Activated T-cell treated with anti-CD3 and anti-CD28 coated beads, Interleukin-2, amount 50 U/mL, for 4 hours (primary cell): ENCODE measurements around the gene HDAC4. TPM values are rescaled to one million over a fixed set of nuclear protein-coding genes. Genes with fewer than 3 reads are reported as not detected.

Source experiments
- ATAC-seq, 2 donors: fragments of 200-7000 bp; cut with Tn5 transposase; one replicate each; pipeline ENCODE4 v1.10.0; 2021
- DNase-seq: peaks from one replicate; pipeline ENCODE4 v3.0.0-alpha.2; 2020
- H3K27me3 Mint-ChIP-seq: one replicate; pipeline ENCODE4 v1.8.0; 2021; ENCODE audit warnings: low read depth, mixed read lengths
- H3K36me3 Mint-ChIP-seq: one replicate; pipeline ENCODE4 v1.8.0; 2022; ENCODE audit warnings: mixed read lengths; ENCODE audit not compliant: insufficient read depth
- H3K4me1 Mint-ChIP-seq: one replicate; pipeline ENCODE4 v1.8.0; 2021; ENCODE audit warnings: low read depth, mixed read lengths
- H3K4me3 Mint-ChIP-seq: one replicate; pipeline ENCODE4 v1.8.0; 2021; ENCODE audit warnings: mild to moderate bottlenecking, moderate library complexity, mixed read lengths
- H3K9me3 Mint-ChIP-seq: one replicate; pipeline ENCODE4 v1.8.0; 2021; ENCODE audit warnings: mixed read lengths
- total RNA-seq, 3 donors: library from RNA; stranded (reverse); gene quantifications; one replicate each; pipeline ENCODE4 v1.2.1, GENCODE V29; 2021

HDAC4 gene
- total RNA-seq, 3 donors from 2014 or later = 30.4 to 34.1 (median 31.9) TPM

DNA sequence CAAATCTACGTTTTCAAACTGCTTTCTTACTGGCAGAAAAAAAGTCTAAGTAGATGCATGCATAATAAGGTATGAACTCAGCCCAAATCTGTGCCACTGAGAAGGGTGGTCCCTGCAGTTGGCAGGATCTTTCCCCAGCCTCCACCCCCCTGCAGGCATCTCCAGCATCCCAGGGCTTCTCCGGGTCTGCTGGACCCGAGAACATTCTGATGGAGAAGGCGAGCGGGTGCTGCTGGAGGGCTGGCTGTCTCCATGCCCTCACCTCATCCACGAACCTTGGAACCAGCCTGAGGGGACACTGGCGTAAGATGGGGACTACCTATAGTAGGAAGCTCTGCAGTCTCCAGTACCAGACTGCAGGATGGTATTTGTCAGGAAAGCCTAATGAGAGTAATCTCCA lies 198.9 kb downstream of the HDAC4 start:
- H3K4me3 Mint-ChIP-seq = no peak overlapping the region
- peaks cover 32% of the 10 kb centered on the region for H3K4me1 Mint-ChIP-seq
- no peak for DNase-seq
- ATAC-seq = no peak
- H3K27me3 Mint-ChIP-seq = no peaks in the 10 kb centered on the region
- no peaks in the 10 kb centered on the region for H3K9me3 Mint-ChIP-seq
- peaks cover 6% of the 10 kb centered on the region for H3K36me3 Mint-ChIP-seq

DNA sequence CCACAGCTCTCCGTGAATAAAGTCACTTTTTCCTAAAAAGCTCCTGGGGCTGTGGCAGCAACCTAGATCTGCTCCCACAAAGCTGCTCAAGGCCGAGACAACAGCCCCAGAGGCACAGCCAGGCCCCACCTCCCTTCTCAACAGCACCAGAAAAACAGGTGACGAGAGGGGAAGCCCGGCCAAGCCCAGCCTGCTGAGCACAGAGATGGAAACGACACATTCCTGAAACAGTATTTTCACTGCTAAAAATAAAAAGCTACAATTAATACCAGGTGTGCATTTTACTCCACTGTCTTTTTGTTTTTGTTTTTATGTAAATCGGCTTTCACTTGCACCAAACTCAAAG lies 199.3 kb downstream of the HDAC4 start:
- DNase-seq = no peak
- H3K9me3 Mint-ChIP-seq = no peaks in the 10 kb centered on the region
- peaks cover 6% of the 10 kb centered on the region for H3K36me3 Mint-ChIP-seq
- peaks cover 28% of the 10 kb centered on the region for H3K4me1 Mint-ChIP-seq
- H3K27me3 Mint-ChIP-seq = no peaks in the 10 kb centered on the region
- no peak overlapping the region for H3K4me3 Mint-ChIP-seq
- no peak for ATAC-seq

DNA sequence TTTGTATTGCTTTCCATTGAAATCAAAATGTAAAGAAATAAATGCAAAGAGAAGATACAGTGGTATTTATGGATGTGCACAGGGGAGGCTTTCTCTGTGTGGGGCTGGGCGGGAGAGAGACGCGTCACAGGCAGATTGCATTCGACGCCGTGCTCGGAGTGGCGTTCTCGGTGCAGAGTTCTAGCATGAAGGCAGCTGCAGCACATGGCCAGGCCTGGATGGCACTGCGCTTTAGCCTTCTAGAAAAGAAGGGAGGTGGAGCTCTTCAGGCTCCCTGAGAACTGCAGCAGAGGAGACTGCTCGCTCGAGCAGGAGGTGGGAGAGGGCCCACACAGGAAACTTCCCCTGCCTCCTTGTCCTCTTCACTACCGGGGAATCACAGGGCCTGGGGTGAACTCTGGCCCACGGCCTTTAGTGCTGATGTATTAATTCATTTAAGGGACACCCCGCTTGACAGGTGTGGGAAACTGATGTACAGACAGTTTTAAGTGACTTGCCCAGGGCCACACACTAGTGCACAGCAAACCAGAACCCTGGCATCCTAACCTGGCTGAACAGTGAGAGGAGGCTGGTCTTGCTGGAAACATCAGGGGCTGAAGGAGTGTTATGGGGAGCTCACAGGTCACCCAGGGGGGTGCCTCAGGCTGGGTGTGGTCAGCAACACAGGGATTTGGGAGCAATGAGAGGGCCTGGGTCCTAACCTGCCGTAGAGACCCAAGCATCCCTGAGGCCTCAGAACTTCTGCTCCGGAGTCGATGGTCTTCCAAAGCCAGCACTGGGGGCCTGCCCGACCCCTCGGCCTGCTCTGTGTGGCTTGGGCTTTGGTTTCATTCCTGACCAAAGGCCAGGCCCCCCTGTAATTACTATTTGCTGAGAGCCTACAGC lies 199.9 kb downstream of the HDAC4 start:
- H3K4me1 Mint-ChIP-seq = peaks cover 25% of the 10 kb centered on the region
- DNase-seq = no peak
- H3K4me3 Mint-ChIP-seq = no peak overlapping the region
- no peak for ATAC-seq
- H3K27me3 Mint-ChIP-seq = no peaks in the 10 kb centered on the region
- peaks cover 6% of the 10 kb centered on the region for H3K36me3 Mint-ChIP-seq
- H3K9me3 Mint-ChIP-seq = no peaks in the 10 kb centered on the region

DNA sequence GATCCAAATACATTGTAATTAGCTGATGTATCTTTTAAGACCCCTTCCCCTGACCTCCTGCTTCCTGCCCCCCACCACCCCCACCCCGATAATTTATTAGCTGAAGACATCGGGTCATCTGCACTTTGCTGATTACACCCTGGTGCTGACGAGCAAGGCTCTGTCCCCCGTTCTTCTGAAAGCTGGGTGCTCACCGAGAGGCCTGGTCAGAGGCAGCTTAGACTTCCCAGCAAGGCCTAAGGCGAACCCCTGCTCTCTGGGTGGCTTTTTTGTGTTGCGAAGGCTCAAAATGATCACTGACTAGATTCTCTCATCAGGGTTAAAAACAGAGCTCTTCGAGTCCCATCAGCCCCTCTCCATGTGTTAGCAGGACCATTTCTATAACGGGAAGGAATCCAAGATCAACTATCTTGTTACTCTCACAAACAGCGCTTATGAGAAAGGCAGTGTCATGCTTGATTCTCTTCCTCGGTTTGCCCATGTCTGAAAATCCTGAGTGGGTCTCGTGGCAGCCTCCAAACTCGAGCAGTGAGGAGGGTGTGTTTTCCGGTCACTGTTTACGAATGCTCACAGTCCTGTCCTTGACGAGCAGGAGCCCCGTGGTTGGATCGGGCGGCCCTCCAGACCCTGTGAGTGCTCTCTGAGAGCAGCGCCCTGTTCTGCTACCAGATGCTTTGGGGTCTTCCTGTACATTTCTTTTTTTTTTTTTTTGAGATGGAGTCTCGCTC lies 201.6 kb downstream of the HDAC4 start:
- no peak for ATAC-seq
- Mint-ChIP-seq H3K27me3 (no peaks in the 10 kb centered on the region), H3K36me3 (peaks cover 6% of the 10 kb centered on the region), H3K4me3 (no peak overlapping the region), H3K4me1 (peaks cover 16% of the 10 kb centered on the region), H3K9me3 (no peaks in the 10 kb centered on the region)
- no peak for DNase-seq

DNA sequence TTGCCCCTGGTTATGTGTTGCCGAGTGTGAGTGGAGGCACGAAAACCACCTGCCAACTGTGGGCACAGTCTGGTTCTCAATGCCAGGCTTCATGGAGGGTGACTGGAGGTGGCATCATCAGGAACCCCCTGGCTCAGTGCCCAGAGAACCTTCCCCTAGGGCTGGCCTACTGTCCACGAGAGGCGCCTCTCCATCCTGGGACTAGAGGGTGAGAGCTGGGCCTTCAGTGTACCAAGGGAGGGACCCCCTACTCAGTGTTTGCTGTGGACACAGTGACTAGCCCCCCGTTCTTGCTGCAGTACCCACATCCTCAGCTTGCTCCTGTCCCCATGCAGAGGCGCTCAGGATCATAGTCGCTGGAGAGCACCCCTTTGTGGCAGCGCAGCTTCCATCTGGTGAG lies 202.6 kb downstream of the HDAC4 start:
- no peaks in the 10 kb centered on the region for H3K27me3 Mint-ChIP-seq
- H3K9me3 Mint-ChIP-seq = no peaks in the 10 kb centered on the region
- H3K36me3 Mint-ChIP-seq = peaks cover 6% of the 10 kb centered on the region
- no peak overlapping the region for H3K4me3 Mint-ChIP-seq
- peaks cover 12% of the 10 kb centered on the region for H3K4me1 Mint-ChIP-seq
- no peak for ATAC-seq
- no peak for DNase-seq

DNA sequence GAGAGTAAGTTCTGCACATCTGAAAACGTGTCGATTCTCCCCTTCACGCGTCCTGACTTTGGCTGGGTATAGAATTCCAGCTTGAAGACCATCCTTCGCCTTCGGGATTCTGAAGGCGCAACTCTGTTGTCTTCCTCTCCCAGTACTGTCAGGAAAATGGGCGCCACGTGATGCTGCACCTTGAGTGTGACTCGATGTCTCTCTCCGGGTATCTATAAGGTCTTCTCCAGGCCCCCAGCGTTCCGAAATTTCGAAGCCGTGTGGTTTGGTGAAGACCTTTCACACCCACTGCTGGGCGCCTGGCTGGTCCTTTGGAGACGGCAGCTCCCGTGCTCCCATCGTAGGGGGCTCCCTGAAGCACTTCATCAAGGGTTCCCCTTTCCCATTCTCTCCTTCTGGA lies 203.7 kb downstream of the HDAC4 start:
- Mint-ChIP-seq H3K36me3 (peaks cover 6% of the 10 kb centered on the region), H3K27me3 (no peaks in the 10 kb centered on the region), H3K9me3 (no peaks in the 10 kb centered on the region), H3K4me3 (no peak overlapping the region), H3K4me1 (peaks cover 8% of the 10 kb centered on the region)
- no peak for ATAC-seq
- DNase-seq = no peak

DNA sequence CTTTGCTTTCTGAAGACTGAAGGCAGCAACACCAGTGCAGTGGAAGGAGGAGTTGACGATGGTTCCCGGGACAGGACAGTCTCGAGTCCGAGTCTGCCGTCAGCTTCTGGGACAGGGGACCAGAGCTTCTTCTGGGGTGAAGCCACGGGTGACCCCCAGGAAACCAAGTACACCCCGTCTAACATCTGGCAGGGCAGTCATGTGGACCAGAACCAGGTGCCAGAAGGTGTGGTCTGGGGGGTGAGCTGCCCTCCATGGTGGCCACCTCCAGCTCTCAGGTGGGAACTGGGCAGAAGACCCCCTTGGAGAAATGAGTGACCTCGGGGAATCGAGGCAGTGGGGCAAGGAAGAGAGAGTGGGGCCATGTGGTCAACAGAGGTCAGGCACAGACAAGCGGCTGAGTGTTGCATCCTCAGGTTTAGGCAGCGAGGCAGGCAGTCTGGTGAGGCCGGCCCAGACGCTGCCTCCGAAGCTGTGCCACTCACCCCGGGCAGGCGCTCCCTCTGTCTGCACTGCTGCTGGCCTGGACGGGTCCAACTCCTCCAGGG lies 204.3 kb downstream of the HDAC4 start:
- no peak for DNase-seq
- Mint-ChIP-seq H3K27me3 (no peaks in the 10 kb centered on the region), H3K36me3 (peaks cover 6% of the 10 kb centered on the region)

DNA sequence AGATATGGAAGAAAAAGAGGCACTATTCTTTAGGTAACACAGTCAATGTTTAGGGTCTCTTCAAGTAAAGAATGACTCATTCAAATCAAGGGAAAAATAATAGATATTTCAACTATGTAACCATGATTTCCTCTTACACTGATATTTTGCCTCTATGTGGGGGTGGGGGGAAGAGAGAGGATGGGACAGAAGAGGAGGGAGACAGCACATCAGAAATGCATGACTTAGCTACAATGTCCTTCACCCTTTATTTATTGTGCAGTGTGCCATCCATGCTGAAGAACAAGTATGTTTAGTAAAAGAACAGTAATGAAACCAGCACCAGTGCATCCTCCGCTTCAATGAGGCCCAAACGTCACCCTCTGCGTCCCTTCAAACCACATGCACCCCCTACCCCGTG lies 204.8 kb downstream of the HDAC4 start:
- ATAC-seq (no peak), DNase-seq (no peak)
- peaks cover 6% of the 10 kb centered on the region for H3K36me3 Mint-ChIP-seq
- H3K4me1 Mint-ChIP-seq = peaks cover 4% of the 10 kb centered on the region
- no peaks in the 10 kb centered on the region for H3K27me3 Mint-ChIP-seq
- H3K9me3 Mint-ChIP-seq = no peaks in the 10 kb centered on the region
- H3K4me3 Mint-ChIP-seq = no peak overlapping the region

More for the DNA sequence above, 204.3 kb downstream of the HDAC4 start:
- peaks cover 4% of the 10 kb centered on the region for H3K4me1 Mint-ChIP-seq
- H3K4me3 Mint-ChIP-seq = no peak overlapping the region
- H3K9me3 Mint-ChIP-seq = no peaks in the 10 kb centered on the region
- no peak for ATAC-seq

DNA sequence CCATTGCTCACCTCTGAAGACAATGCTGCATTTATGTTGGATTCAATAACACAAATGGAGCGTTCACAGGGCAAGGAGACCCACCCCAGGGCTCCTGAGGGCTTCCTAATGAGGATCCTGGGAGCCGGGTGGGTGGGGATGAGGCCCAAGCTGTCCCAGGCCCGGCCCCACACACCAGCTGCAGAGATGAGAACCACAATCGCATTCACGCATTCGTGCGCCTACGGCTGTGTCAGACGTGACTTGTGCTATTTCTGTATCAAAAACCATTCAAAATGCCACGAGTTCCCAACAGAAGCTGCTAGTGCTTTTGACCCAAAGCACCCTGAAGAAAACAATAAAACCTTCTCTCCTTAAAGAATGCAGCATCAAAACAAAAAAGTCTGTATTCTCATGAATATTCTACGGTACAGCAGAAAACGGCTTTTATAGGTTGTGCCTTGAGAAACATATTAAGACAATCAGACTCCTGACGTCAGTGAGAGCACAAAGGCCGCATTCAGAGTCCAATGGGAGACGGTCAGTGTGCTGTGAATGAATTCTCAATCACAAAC lies 205.4 kb downstream of the HDAC4 start:
- Mint-ChIP-seq H3K4me3 (no peak overlapping the region), H3K36me3 (peaks cover 10% of the 10 kb centered on the region), H3K9me3 (peaks cover 4% of the 10 kb centered on the region), H3K4me1 (peaks cover 4% of the 10 kb centered on the region), H3K27me3 (no peaks in the 10 kb centered on the region)
- no peak for ATAC-seq
- no peak for DNase-seq

DNA sequence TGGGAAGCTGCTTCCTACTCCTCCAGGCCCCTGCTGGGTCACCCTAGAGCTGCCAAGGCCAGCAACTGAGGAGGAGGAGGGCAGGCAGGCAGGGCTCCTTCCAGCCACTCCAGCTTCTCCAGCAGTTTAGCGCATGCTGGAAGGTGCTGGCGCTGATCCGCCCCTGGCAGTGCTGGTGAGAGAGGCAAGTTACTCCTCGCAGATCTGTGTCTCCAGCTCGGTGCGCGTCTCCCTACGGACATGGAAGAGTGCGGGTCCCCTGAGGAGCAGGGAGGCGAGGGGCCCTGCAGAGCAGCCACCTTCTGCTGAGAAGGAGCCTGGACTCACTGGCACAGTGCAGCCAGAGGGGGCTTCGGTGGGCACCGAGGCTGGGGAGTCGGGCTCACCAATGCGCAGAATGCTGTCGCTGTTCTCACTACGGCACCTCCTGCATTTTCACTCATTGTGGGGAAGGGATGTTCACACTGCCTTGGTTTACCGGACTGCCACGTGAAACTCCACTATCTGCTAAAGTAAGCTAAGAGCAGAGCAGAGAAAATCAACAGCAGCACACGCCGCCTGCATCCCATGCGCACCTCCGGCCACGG lies 206.0 kb downstream of the HDAC4 start:
- no peaks in the 10 kb centered on the region for H3K27me3 Mint-ChIP-seq
- peaks cover 14% of the 10 kb centered on the region for H3K36me3 Mint-ChIP-seq
- H3K4me3 Mint-ChIP-seq = no peak overlapping the region
- DNase-seq (no peak), ATAC-seq (no peak)
- H3K4me1 Mint-ChIP-seq = peaks cover 4% of the 10 kb centered on the region
- H3K9me3 Mint-ChIP-seq = peaks cover 4% of the 10 kb centered on the region

DNA sequence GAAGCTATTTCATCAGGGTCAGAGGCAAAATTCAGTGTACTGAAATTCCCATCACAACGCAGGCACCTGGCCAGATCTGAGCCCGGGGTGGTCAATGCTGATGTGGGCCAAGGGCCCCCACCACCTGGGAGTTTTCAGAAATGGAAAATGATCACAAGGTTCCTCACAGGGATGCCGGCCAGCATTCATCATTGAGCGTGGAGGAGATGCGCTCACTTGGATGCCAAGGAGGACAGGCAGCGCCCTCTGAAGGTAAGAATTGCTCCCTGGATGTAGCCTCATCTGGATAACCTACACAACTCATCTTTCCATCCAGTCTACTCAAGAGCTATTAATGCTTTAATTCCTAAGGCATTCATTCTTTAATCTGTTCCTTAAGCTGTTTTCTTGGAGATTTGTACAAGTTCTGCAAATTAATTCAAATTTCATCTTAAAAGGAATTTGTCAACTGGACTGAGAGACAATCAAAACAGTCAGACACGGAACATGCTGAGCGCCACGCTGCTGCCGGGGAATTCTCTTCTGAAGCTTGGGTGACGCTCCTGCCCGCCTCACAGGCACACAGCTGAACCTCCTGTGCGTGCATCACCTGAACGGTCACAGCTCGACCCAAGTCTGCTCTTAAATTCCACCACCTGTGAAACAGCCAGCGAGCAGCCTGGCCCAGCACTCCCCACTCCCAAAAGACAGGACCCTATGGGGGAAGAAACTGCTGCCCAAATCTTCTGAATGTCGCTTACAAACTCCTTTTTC lies 206.7 kb downstream of the HDAC4 start:
- ATAC-seq (no peak), DNase-seq (no peak)
- Mint-ChIP-seq H3K4me3 (no peak overlapping the region), H3K9me3 (peaks cover 4% of the 10 kb centered on the region), H3K36me3 (peaks cover 18% of the 10 kb centered on the region), H3K4me1 (peaks cover 4% of the 10 kb centered on the region), H3K27me3 (no peaks in the 10 kb centered on the region)

DNA sequence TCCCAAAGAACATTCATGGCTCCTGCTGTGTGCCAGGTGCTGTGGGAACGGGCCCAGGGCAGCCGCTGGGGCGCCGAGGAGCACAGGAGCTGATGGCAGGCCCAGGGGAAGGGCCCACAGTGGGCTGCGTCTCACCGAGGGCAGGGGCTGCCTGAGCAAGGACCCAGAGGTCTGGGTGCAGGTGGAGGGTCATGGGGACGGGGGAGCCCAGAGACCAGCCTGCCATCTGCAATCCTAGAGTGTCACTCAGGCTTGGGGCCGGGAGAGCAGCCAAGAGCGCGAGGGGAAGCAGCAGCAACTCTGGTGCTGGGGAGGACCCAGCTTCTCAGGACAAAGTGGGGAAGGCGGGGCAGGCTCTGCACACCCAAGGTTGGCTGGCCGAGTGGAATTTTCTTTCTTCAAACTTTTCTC lies 207.4 kb downstream of the HDAC4 start:
- Mint-ChIP-seq H3K27me3 (no peaks in the 10 kb centered on the region), H3K9me3 (peaks cover 4% of the 10 kb centered on the region), H3K4me1 (peaks cover 4% of the 10 kb centered on the region), H3K4me3 (no peak overlapping the region), H3K36me3 (peaks cover 18% of the 10 kb centered on the region)
- no peak for DNase-seq
- ATAC-seq = no peak

DNA sequence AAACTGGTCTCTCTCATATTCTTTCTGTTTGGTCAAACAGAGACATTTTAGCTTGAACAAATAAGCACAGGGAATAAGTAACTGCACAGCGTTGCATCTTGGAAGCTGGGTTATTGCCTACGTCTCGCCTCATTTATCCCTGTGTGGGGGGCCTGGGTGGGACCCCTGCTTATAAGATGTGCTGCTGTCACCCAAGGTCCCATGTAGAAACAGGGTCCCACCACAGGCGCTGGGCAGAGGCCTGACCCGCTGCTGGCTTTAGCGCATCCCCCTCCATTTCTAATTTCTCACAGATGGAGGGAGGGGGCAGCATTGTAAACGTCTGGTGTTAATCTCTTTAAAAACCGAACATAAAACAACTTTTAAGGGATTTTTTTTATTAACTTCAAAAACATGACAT lies 207.8 kb downstream of the HDAC4 start:
- H3K9me3 Mint-ChIP-seq = peaks cover 4% of the 10 kb centered on the region
- H3K36me3 Mint-ChIP-seq = peaks cover 21% of the 10 kb centered on the region
- H3K4me3 Mint-ChIP-seq = no peak overlapping the region
- H3K27me3 Mint-ChIP-seq = no peaks in the 10 kb centered on the region
- H3K4me1 Mint-ChIP-seq = peaks cover 4% of the 10 kb centered on the region
- DNase-seq = no peak
- ATAC-seq = no peak

DNA sequence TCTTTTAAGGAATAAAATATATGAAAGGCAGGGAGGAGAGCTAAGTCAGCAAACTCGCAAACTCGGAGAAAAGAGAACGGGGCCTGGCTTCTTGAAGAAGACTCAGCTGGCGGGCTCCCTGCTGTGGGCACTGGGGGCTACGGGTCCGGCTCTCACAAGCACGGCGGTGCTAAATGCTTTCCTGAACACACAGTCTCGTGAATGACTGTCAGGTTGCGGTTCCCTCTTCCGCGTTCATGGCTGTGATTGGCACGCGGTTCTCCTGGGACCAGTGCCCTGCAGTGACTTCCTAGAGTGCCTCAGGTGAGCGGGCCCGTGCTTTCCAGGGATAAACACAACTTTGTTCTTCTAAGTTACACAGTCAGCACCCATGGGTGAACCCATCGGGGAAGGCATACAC lies 208.4 kb downstream of the HDAC4 start:
- peaks cover 20% of the 10 kb centered on the region for H3K36me3 Mint-ChIP-seq
- H3K27me3 Mint-ChIP-seq = no peaks in the 10 kb centered on the region
- H3K9me3 Mint-ChIP-seq = peaks cover 4% of the 10 kb centered on the region
- peaks cover 4% of the 10 kb centered on the region for H3K4me1 Mint-ChIP-seq
- DNase-seq (no peak), ATAC-seq (no peak)
- no peak overlapping the region for H3K4me3 Mint-ChIP-seq
